Panc1 (cell line): ENCODE results near the gene MLLT10. TPM values are rescaled to one million over a fixed set of nuclear protein-coding genes. Genes with fewer than 3 reads are reported as not detected.
A peak's percentile ranks its signal among the peaks of the same experiment; 100 is the strongest.

Source experiments
- ATAC-seq: fragments of 200-7000 bp; cut with Tn5 transposase; 2 replicates; pipeline ENCODE4 v1.9.1; 2020; ENCODE audit warnings: mild to moderate bottlenecking, moderate library complexity
- BruUV-seq: library from RNA; stranded (reverse); fragments of 400-500 nt; replicated peaks from 2 replicates; lab custom pipeline; 2021; lab: Mats Ljungman, UMichigan
- CTCF ChIA-PET: fragments of 300-600 bp; sonication (Branson Sonifier 250); formaldehyde crosslinking; loops from one replicate; lab custom pipeline; 2022; ENCODE audit warnings: antibody characterized with exemption; lab: Charles Lee
- POLR2A ChIA-PET: fragments of 300-600 bp; sonication (Branson Sonifier 250); formaldehyde crosslinking; loops from one replicate; lab custom pipeline; 2022; ENCODE audit warnings: antibody characterized with exemption; lab: Charles Lee
- DNase-seq: peaks from one replicate; pipeline ENCODE4 v3.0.0-alpha.2; 2010; ENCODE audit warnings: low read depth, low spot score
- H3K27ac ChIP-seq: 2 replicates; pipeline ENCODE4 v1.5.1; 2011; ENCODE audit warnings: mild to moderate bottlenecking, low read length, inconsistent platforms
- H3K27me3 ChIP-seq: fragments of 200-500 bp; sonication (Bioruptor generic); 2 replicates; pipeline ENCODE4 v1.6.0; 2014; ENCODE audit warnings: low read length, inconsistent platforms; ENCODE audit not compliant: control insufficient read depth, insufficient read depth
- H3K36me3 ChIP-seq: fragments of 200-500 bp; sonication (Bioruptor generic); 2 replicates; pipeline ENCODE4 v1.5.1; 2014; ENCODE audit warnings: inconsistent platforms, mild to moderate bottlenecking, low read length, moderate library complexity; ENCODE audit not compliant: control insufficient read depth, insufficient read depth
- H3K4me1 ChIP-seq: 2 replicates; pipeline ENCODE4 v1.5.1; 2011; ENCODE audit warnings: inconsistent platforms, mild to moderate bottlenecking, low read length, moderate library complexity; ENCODE audit not compliant: control insufficient read depth, insufficient read depth
- H3K4me3 ChIP-seq, 2 experiments: 2 replicates each; pipeline ENCODE4 v1.5.1; 2011 to 2012; ENCODE audit warnings: low read depth in 2 of 2, low read length in 2 of 2, mild to moderate bottlenecking in 2 of 2, inconsistent platforms in 1 of 2, moderate library complexity in 1 of 2
- H3K9me3 ChIP-seq: fragments of 200-500 bp; sonication (Bioruptor generic); 2 replicates; pipeline ENCODE4 v1.5.1; 2014; ENCODE audit warnings: low read depth, mild to moderate bottlenecking, inconsistent platforms, low read length, moderate library complexity; ENCODE audit not compliant: control insufficient read depth, insufficient read depth
- CTCF ChIP-seq: fragments of 450-650 bp; IDR thresholded peaks from 2 replicates; pipeline ENCODE4 v1.5.1; 2017; ENCODE audit warnings: mild to moderate bottlenecking
- POLR2AphosphoS5 ChIP-seq: IDR thresholded peaks from 2 replicates; pipeline ENCODE4 v1.6.1; 2012; ENCODE audit warnings: mild to moderate bottlenecking, low read depth, low read length, moderate library complexity
- REST ChIP-seq, 2 experiments: IDR thresholded peaks; 2 replicates each; pipeline ENCODE4 v1.6.1; 2011 to 2012; ENCODE audit warnings: low read depth in 2 of 2, control low read depth in 1 of 2, low read length in 1 of 2, mild to moderate bottlenecking in 1 of 2, moderate library complexity in 1 of 2; ENCODE audit not compliant: insufficient read depth in 1 of 2
- SIN3A ChIP-seq: IDR thresholded peaks from 2 replicates; pipeline ENCODE4 v1.6.1; 2012; ENCODE audit warnings: low read depth, mild to moderate bottlenecking, low read length, moderate library complexity, borderline replicate concordance; ENCODE audit not compliant: insufficient read depth
- TCF7L2 ChIP-seq: IDR thresholded peaks from 2 replicates; pipeline ENCODE4 v1.6.1; 2011; ENCODE audit warnings: mild to moderate bottlenecking, low read depth, low read length, inconsistent platforms
- in situ Hi-C: cut with HindIII; loops from 2 replicates; pipeline ENCODE4 v1.10.0; 2016; ENCODE audit warnings: low sequenced_read_pairs, low pct_unique_long_range_greater_than_20kb
- intact Hi-C: fragments of 100-400 bp; cut with micrococcal nuclease; formaldehyde crosslinking; loops from one replicate; pipeline ENCODE4 v1.10.0; 2022; ENCODE audit not compliant: unreplicated experiment
- total RNA-seq: library from RNA; stranded (reverse); gene quantifications from one replicate; pipeline ENCODE4 v1.2.1, GENCODE V29; 2021; ENCODE audit not compliant: unreplicated experiment

The MLLT10 gene
- total RNA-seq, 1 experiment from 2014 or later: 33.4 TPM

- intact Hi-C loops: loop anchor here (10.0 kb wide), 1 partner anchor 348 kb away; no protein-coding TSS in a partner anchor
Measured at GRCh38 chr10:21522631-21523406, 11.2 kb upstream of the MLLT10 start.

More at GRCh38 chr10:21522631-21523406, 11.2 kb upstream of the MLLT10 start:
- no peaks in the 10 kb centered on the region for H3K36me3 ChIP-seq
- ATAC-seq: no peak
- BruUV-seq: no TSS peak
- in situ Hi-C loops: no loop called here
- peaks cover 35% of the 10 kb centered on the region for H3K4me1 ChIP-seq
- ChIA-PET CTCF (no interaction called here), POLR2A (interaction anchor here (0.5 kb wide), 1 partner anchor 10 kb away, joined by 4 read pairs; no protein-coding TSS in a partner anchor)
- H3K27me3 ChIP-seq: no peaks in the 10 kb centered on the region
- no peak for TF ChIP-seq POLR2AphosphoS5
- TF ChIP-seq REST (IDR thresholded peaks at IDR 0.05; ENCODE audit: insufficient read depth in 1 of 2, low read depth in 2 of 2, low read length in 1 of 2): no peak
- TF ChIP-seq SIN3A: no peak
- 0 out of 2 replicates have a peak, but pooled peaks have one; percentile 18 for TF ChIP-seq CTCF
- TF ChIP-seq TCF7L2: no peak
- no peak for DNase-seq
- no peaks in the 10 kb centered on the region for H3K9me3 ChIP-seq
- peak overlapping the region; percentile 89 for H3K27ac ChIP-seq
- no peak overlapping the region for H3K4me3 ChIP-seq
